ENCODE measurements around the gene SLC26A1.

Gene SLC26A1

GRCh38 chr4:963276-964225 is 29.7 kb downstream of the SLC26A1 start:
- no peak for DNase-seq

GRCh38 chr4:962231-963208 is 30.7 kb downstream of the SLC26A1 start:
- DNase-seq, result peak; percentile 78

- DNase-seq, result peak; percentile 64
Measured at GRCh38 chr4:961351-962230, 31.6 kb downstream of the SLC26A1 start.

DNA sequence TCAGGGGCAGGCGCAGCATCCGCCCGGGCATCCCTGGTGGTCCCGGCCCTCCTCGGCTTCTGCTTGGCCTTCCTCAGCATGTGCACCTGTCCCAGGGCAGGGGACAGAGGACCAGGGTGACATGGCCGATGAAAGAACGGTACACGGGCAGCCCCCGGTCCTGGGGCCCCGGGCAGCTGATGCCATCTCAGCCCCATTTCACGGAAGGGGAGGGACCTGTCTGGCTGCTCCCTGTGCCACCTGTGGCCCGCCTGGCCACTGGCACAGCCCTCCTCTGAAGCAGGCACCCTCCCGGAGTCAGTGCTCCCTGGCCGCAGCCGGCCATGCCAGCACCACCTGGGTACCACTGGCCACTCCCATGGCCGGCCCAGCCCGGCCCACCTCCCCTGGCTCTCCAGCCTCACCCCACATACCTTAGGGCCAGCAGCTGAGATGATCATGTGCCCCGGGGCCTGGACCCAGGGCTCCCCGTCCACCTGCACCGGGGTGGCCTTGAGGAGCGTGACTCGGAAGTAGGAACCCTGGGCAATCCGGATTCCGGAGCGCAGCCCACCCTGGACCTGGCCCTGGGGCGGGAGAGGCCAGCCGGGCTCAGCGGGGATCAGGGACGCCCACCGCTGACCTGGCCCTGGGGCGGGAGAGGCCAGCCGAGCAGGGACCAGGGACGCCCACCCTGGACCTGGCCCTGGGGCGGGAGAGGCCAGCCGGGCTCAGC is 32.4 kb downstream of the SLC26A1 start:
- no peak for DNase-seq

DNA sequence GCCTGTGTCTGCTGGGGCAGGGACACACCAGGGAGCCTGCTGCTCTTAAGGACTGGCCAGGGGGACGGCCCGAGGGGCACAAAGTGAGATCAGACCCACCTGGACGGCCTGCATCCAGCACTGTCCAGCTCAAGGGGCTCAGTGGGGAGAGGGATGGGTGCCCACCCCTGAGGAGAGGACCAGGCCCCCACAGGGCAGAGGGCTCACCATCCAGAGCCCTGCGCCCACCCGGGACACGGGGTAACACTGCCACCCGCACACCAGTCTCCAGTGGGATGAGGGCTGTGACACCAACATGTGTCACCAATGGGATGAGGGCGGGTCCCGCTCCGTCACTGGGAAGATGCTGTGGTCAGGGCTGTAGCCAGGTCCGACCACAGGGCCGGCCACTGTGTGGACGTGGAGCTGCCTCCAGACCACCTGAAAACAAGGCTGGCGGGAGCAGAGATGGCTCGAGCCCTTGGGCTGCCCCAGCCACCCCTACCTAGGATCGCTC is 33.0 kb downstream of the SLC26A1 start:
- no peak for DNase-seq

DNA sequence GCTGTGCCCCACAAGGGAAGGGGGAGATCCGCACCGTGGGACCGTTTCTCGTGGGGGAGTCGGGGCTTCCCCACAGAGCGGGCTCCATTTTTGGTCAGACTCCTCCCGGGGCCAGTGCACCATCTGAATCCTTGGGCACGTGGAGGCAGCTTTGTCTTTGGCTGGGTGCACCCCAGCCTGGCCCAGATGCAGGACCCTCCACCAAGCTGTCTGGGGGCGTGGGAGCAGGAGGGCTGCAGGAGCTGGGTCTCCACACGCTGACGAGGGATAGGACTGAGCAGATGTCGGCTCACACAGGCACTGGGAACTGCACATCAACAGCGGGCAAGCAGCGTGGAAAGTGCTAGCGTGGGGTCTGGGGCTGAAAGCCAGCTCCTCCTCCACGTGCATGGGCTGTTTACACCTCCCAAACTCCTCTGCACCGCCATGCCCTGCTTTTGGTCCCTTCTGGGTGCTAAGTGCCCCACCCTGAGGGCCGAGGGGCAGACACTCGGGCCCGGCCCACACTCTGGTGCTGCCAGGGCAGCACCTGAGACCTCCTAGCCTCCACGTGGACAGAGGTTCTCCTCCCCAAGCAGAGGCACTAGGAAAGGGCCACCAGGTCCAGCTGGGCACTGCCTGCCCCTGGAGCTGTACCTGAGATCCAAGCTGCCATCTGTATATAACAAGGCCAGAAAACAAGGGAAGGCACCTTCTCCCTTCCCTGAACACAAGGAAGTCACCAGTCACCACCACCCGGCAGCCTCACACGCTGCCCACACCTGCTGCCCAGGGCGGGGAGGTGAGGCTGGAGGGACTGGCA is 33.7 kb downstream of the SLC26A1 start:
- DNase-seq, result no peak

GRCh38 chr4:958696-959337 is 34.4 kb downstream of the SLC26A1 start:
- no peak for DNase-seq

DNA sequence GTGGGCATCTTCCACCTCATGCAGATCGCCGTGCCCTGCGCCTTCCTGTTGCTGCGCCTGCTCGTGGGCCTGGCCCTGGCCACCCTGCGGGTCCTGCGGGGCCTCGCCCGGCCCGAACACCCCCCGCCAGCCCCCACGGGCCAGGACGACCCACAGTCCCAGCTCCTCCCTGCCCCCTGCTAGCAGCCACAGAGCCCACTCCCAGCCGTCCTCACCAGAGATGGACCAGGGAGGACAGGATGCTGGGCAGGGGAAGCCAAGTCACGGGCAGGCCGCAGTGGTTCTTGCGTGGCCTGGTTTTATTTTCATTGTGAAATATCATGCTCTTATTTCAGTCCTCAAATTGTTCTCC is 34.9 kb downstream of the SLC26A1 start:
- DNase-seq, result no peak

- DNase-seq, result no peak
Measured at GRCh38 chr4:957581-958313, 35.5 kb downstream of the SLC26A1 start.

DNA sequence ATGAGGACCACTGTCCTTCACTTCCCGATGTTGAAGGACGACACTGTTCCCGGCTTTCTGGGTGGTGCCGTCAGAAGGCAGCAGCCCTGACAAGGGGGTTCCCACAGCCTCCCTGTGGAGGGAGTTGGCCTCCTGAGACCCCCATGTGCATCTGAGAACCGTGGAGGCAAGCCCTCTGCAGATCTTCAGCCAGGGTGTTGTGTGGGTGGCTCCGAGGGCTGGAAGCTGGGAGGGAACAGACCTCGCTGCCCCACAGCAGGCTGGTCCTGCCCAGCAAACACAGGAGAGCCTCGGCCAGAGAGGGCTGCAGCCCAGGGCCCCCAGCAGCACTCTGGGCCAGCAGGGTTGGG is 36.0 kb downstream of the SLC26A1 start:
- no peak for DNase-seq

DNA sequence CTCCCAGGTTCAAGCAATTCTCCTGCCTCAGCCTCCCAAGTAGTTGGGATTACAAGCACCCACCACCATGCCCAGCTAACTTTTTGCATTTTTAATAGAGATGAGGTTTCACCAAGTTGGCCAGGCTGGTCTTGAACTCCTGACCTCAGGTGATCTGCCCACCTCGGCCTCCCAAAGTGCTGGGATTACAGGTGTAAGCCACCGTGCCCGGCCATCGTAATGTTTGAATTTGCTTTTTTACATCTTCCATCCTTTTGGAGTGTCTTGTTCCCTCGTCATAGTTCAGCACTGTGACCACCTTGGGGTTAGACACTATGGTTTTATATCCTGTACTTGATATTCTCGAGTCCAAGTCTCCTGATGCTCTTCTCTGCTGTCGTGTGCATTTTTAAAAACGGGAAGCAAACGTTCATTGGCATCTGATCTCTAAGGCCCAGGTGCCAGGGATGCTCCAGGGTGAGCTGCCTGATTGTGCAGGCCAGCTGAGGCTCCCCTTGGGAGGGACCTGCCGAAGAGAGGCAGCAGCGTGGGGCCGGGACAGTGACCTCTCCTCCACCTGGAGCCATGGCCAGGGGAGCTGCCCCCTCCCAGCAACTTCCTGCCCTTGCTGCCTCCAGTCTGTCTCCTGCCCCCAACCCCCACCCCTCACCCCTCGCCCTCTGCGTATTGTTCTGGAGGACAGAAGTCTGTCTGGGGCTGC is 36.5 kb downstream of the SLC26A1 start:
- no peak for DNase-seq

DNA sequence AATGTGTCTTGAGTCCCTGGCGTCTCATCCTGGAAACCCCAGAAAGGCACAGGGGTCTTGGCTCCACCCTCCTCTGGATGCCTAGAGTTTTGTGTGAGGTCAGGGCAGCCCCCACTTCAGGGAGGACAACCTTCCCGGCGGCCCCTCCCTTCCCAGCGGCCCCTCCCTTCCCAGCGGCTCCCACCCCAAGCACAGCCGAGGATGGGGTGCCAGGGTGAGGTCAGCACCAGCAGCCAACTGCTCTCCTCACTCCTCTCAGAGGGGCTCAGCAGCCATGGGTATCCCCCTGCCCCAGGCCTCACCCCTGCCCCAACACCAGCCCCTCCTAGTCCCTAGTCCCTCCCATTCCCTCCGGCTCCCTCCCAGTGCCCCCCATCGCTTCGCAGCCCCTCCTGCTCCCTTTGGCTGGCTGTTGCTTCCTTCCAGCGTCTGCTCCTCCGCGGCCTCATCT is 37.2 kb downstream of the SLC26A1 start:
- no peak for DNase-seq

GRCh38 chr4:955161-955921 is 37.9 kb downstream of the SLC26A1 start:
- DNase-seq, result no peak

DNA sequence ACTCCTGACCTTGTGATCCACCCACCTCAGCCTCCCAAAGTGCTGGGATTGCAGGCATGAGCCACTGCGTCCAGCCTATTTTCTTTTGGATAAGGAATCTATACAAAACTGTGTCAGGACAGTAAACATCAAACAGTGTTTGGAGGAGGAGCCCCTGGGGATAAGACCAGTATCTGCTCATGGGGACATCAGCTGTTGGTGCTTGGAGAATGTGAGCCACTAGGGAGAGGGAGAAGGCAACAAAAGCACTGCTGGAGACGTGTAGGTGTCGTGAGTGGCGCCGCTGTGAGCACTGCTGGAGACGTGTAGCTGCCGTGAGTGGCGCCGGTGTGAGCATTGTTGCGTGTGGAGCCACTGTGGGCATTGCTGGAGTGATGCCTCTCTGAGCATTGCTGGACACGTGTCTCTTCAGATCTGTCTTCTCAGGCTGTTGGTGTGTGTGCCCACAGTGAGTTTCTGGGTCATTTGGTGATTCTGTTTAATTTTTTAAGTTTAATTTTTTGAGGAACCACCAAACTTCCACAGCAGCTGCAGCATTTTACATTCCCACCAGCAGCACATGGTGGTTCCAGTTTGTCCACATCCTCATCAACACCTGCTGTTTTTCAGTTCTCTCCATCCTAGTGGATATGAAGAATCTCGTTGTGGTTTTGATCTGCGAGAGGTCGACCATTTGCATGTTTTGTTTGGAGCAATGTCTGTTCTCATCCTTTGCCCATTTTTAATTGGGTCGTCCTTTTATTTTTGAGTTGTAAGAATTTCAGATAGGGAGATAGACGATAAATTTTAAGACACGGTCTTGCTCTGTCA is 38.8 kb downstream of the SLC26A1 start:
- DNase-seq, result no peak

- DNase-seq, result no peak
Measured at GRCh38 chr4:953574-953915, 39.7 kb downstream of the SLC26A1 start.

DNA sequence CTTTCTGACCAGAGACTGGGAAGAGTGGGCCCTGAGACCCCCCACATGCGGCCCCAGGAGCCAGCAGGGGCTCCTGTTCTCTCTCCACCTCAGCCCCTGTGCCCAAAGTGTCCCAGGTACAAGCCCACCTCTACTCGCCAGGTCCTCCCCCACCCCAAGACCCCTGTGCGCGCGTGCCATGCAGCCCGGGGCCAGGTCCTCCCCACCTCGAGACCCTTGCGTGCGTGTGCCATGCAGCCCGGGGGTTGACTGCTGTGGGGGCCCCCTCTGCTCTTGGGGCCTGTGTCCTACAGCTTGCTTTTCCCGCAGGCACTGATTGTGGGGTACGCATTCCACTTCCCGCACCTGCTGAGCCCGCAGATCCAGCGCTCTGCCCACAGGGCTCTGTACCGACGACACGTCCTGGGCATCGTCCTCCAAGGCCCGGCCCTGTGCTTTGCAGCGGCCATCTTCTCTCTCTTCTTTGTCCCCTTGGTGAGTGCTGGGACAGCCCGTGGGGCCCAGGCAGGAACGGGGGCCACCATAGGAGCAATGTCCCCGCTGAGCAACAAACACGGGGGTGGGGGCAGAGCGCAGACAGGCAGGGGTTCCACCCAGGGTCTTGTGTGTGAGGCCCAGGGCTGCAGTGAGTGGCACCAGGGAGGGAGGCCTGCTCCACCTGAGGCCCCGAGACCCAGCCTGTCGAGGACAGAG is 40.2 kb downstream of the SLC26A1 start:
- no peak for DNase-seq

Data from NCI-H69 (cell line).